Left ventricle myocardium inferior (tissue), 1 donor: ENCODE measurements around the gene CRABP1. TPM values are rescaled to one million over a fixed set of nuclear protein-coding genes. Genes with fewer than 3 reads are reported as not detected.
A peak's percentile ranks its signal among the peaks of the same experiment; 100 is the strongest.

Source experiments
- DNase-seq: peaks from one replicate; pipeline ENCODE4 v3.0.0-alpha.2; 2020
- H3K27ac ChIP-seq: fragments of 200-600 bp; replicated peaks from 2 replicates; pipeline ENCODE4 v1.8.0; 2021
- H3K27me3 ChIP-seq: fragments of 200-600 bp; 2 replicates; pipeline ENCODE4 v1.8.0; 2021; ENCODE audit warnings: low read depth
- H3K36me3 ChIP-seq: fragments of 200-600 bp; 2 replicates; pipeline ENCODE4 v1.8.0; 2021
- H3K4me1 ChIP-seq: fragments of 200-600 bp; 2 replicates; pipeline ENCODE4 v1.8.0; 2021
- H3K4me3 ChIP-seq: fragments of 200-600 bp; 2 replicates; pipeline ENCODE4 v1.8.0; 2021; ENCODE audit warnings: mild to moderate bottlenecking, moderate library complexity
- H3K9me3 ChIP-seq: fragments of 200-600 bp; replicated peaks from 2 replicates; pipeline ENCODE4 v1.8.0; 2021
- intact Hi-C: fragments of 100-400 bp; cut with micrococcal nuclease; formaldehyde crosslinking; loops from one replicate; pipeline ENCODE4 v1.11.0; 2022
- total RNA-seq: library from RNA; stranded (reverse); fragmentation: NEBNext Ultra II Directional; extraction: Animal tissue kit (Norgen Biotek cat#: 25700); gene quantifications from one replicate; pipeline ENCODE4 v1.2.1, GENCODE V29; 2021
- TF ChIP-seq, protein P1 (sequence below): fragments of 200-600 bp; IDR thresholded peaks from 2 replicates; pipeline ENCODE4 v1.8.0; 2021; ENCODE audit warnings: antibody characterized with exemption, mild to moderate bottlenecking, borderline replicate concordance
- donor health status: DM: no; HTN: yes; CAD: no; lungs with severe emphysema.

The CRABP1 gene
- total RNA-seq, 1 donor from 2014 or later: not detected

DNA sequence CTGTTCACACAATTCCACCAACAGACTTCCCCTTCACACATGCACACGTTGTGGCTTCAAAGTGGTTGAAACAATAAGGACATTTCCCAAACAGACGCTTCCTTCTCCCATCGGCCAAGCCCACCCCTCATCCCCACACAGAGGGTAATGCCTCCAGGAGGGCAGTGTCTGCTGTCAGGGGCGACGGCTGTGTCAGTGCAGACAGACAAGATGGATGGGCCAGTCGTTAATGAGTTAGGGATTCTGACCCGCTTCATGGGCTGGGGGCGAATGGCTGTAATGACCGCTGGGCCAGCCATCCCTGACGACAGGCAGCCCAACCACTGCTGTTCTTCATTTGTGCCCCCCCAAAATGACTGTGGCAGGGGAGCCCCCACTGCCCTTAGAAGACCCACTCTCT, 20.6 kb upstream of the CRABP1 start:
- no peak overlapping the region for H3K4me3 ChIP-seq
- intact Hi-C loops: no loop called here
- H3K9me3 ChIP-seq: no peaks in the 10 kb centered on the region
- H3K27ac ChIP-seq: no peak overlapping the region
- DNase-seq: no peak
- H3K36me3 ChIP-seq: no peaks in the 10 kb centered on the region
- H3K4me1 ChIP-seq: peaks cover 17% of the 10 kb centered on the region
- H3K27me3 ChIP-seq: peaks cover under 1% of the 10 kb centered on the region
- TF ChIP-seq, protein P1, sequence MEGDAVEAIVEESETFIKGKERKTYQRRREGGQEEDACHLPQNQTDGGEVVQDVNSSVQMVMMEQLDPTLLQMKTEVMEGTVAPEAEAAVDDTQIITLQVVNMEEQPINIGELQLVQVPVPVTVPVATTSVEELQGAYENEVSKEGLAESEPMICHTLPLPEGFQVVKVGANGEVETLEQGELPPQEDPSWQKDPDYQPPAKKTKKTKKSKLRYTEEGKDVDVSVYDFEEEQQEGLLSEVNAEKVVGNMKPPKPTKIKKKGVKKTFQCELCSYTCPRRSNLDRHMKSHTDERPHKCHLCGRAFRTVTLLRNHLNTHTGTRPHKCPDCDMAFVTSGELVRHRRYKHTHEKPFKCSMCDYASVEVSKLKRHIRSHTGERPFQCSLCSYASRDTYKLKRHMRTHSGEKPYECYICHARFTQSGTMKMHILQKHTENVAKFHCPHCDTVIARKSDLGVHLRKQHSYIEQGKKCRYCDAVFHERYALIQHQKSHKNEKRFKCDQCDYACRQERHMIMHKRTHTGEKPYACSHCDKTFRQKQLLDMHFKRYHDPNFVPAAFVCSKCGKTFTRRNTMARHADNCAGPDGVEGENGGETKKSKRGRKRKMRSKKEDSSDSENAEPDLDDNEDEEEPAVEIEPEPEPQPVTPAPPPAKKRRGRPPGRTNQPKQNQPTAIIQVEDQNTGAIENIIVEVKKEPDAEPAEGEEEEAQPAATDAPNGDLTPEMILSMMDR: no peak

DNA sequence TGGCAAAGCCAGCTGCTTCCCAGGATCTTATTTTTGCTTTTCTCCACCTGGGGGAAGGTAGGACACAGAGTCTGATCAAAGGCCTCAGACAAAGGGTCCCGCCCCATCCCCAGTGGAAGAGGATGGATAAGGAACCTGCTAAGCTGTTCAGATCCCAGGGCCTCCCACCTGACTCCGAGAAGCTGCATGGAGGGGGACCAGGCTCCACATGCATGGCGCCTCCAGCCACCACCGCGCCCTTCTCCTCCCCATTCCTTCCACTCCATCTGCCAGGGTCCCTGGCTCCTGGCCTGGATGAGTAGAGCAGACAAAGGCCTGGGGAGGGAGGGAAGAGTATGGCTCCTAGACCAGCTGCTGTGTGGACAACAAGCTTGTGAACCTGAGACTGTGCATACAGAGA, 20.0 kb upstream of the CRABP1 start:
- Histone ChIP-seq H3K4me3 (no peak overlapping the region), H3K4me1 (peaks cover 17% of the 10 kb centered on the region), H3K27me3 (no peaks in the 10 kb centered on the region), H3K27ac (no peak overlapping the region), H3K36me3 (no peaks in the 10 kb centered on the region), H3K9me3 (no peaks in the 10 kb centered on the region)
- no peak for DNase-seq
- TF ChIP-seq, protein P1: no peak
- intact Hi-C loops: no loop called here

DNA sequence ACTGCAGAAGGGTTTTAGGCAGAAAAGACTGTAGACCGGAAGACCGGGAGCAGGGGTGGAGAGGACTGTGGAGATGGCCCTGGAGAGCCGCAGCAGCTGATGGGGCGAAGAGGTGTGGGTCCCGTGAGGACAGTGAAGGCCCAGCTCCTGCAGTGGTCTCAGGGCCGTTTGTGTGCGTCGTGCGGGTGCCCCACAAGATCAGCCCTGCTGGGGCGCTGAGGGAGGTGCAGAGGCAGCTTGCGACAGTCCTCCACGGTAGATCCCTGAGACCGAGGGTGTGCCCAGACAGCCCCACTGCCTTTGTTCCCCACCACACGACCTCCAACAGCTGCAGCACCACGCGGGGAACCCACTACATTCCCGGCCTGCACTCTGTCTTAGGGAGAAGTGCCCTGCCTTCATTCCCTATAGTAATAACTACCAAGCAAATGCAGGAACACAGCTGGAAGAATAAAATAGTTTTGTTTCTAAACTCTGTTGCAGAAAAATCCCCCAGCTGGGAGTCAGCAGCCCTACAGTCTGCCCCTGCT, 19.0 kb upstream of the CRABP1 start:
- DNase-seq: no peak
- H3K9me3 ChIP-seq: no peaks in the 10 kb centered on the region
- no peaks in the 10 kb centered on the region for H3K27me3 ChIP-seq
- peaks cover 23% of the 10 kb centered on the region for H3K4me1 ChIP-seq
- intact Hi-C loops: no loop called here
- H3K36me3 ChIP-seq: no peaks in the 10 kb centered on the region
- H3K4me3 ChIP-seq: no peak overlapping the region
- no peak overlapping the region for H3K27ac ChIP-seq
- TF ChIP-seq, protein P1: no peak

DNA sequence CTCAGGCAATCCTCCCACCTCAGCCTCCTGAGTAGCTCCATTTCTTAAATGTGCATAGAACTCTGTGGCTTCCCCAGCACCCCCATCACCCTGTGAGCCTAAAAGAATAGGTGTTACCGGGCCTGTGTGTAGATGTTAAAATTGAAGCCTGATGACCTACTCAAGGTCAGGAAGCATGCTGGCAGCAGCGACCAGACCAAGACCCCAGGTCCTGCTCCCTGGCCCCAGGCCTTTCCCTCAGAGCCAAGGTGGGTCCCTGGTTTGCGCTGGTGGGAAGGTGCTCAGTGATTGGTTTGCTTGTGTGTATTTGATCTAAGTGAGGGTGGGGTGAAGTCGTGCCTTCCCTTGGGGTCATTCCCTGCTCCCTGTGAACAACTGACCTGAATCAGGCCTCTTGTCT, 18.4 kb upstream of the CRABP1 start:
- no peaks in the 10 kb centered on the region for H3K27me3 ChIP-seq
- intact Hi-C loops: no loop called here
- peak overlapping the region; percentile 62 for H3K27ac ChIP-seq
- no peak overlapping the region for H3K4me3 ChIP-seq
- H3K9me3 ChIP-seq: no peaks in the 10 kb centered on the region
- H3K36me3 ChIP-seq: no peaks in the 10 kb centered on the region
- TF ChIP-seq, protein P1: no peak
- H3K4me1 ChIP-seq: peaks cover 16% of the 10 kb centered on the region
- no peak for DNase-seq

DNA sequence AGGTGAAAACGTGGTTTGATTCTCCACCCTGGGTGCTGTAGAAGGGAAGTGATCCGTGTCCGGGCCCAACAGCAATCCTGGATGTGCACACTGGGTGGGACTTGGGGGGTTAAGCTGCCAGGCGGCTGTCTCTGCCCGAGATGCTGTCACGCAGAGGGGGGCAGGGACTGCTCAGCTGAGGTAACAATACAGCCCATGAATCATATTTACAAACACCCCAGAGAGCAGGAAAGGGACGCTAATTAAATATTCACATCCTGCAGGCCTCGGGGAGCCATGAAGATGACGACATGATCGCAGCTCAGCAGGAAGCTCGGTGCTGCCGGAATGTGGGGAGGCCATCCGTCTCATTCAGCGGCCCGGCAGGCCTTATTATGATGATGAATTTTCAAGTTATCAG, 17.9 kb upstream of the CRABP1 start:
- Histone ChIP-seq H3K4me1 (peaks cover 11% of the 10 kb centered on the region), H3K27ac (peak overlapping the region; percentile 62), H3K9me3 (no peaks in the 10 kb centered on the region), H3K4me3 (no peak overlapping the region), H3K36me3 (no peaks in the 10 kb centered on the region), H3K27me3 (no peaks in the 10 kb centered on the region)
- DNase-seq: no peak
- intact Hi-C loops: no loop called here
- TF ChIP-seq, protein P1: no peak
